ENCODE data around the gene CRIM1. TPM values are rescaled to one million over a fixed set of nuclear protein-coding genes. Genes with fewer than 3 reads are reported as not detected.

Gene CRIM1
- total RNA-seq, 1 experiment from 2014 or later = 245 TPM

DNA sequence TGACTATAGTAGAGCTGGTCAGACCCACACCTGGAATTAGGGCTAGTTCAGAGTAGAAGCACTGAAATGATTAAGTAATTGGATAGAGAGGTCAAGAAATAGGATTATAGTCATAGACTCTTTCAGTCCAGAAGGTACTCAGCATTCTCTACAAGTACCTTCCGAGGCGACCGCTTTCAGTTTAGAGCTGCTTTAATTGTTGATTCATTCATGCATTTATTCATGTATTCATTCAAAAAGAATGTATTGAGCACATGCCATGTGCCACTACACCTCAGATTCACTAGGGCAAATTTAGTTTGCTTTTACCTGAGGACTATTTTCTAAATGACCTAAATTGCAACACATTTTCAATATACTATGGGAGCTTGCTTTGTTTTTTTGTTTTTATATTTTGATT lies 48.7 kb downstream of the CRIM1 start:
- Histone ChIP-seq H3K9me3 (replicated peaks) (no peaks in the 10 kb centered on the region), H3K36me3 (peaks cover 47% of the 10 kb centered on the region), H3K4me3 (no peak overlapping the region), H3K4me1 (replicated peaks) (peaks cover 74% of the 10 kb centered on the region), H3K27ac (peak overlapping the region; percentile 84), H3K27me3 (replicated peaks) (no peaks in the 10 kb centered on the region)
- DNase-seq (ENCODE audit: low read depth in 1 of 2, low spot score in 2 of 2) = peak; percentile 56 to 62

DNA sequence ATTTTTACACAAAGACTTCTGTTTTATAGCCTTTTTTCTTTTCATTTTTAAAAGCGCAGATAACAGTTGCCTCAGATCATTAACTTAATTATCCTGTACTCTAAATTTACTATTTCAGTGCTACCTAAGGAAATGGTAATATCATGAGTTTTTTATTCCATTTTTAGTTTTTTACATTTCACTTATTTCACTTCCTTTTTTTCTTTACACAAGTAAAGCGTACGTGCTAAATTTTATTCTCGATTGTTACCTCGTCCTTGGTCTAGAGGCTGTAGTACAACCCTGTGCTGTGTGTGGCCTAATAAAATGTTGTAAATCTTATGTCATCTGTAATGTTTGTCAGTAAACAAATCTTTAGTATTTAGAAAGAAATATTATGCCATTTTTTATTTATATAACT lies 49.2 kb downstream of the CRIM1 start:
- Histone ChIP-seq H3K36me3 (peaks cover 43% of the 10 kb centered on the region), H3K9me3 (replicated peaks) (no peaks in the 10 kb centered on the region), H3K4me3 (no peak overlapping the region), H3K27me3 (replicated peaks) (no peaks in the 10 kb centered on the region), H3K27ac (peak overlapping the region; percentile 84), H3K4me1 (replicated peaks) (peaks cover 79% of the 10 kb centered on the region)
- no peak for DNase-seq (ENCODE audit: low read depth in 1 of 2, low spot score in 2 of 2)

GRCh38 chr2:36405183-36405582 lies 49.6 kb downstream of the CRIM1 start:
- Histone ChIP-seq H3K9me3 (replicated peaks) (no peaks in the 10 kb centered on the region), H3K27ac (peak overlapping the region; percentile 84; the same call in 1 of the 2 replicates), H3K27me3 (replicated peaks) (no peaks in the 10 kb centered on the region), H3K36me3 (peaks cover 38% of the 10 kb centered on the region), H3K4me3 (no peak overlapping the region), H3K4me1 (replicated peaks) (peaks cover 83% of the 10 kb centered on the region)
- no peak for DNase-seq (ENCODE audit: low read depth in 1 of 2, low spot score in 2 of 2)

- H3K4me3 ChIP-seq = no peak overlapping the region
- peaks cover 27% of the 10 kb centered on the region for H3K36me3 ChIP-seq
- no peak for DNase-seq (ENCODE audit: low read depth in 1 of 2, low spot score in 2 of 2)
- H3K27ac ChIP-seq = peak overlapping the region; percentile 16
- H3K27me3 ChIP-seq (replicated peaks) = no peaks in the 10 kb centered on the region
- H3K9me3 ChIP-seq (replicated peaks) = no peaks in the 10 kb centered on the region
- peaks cover 91% of the 10 kb centered on the region for H3K4me1 ChIP-seq (replicated peaks)
Measured at GRCh38 chr2:36406296-36406695, 50.7 kb downstream of the CRIM1 start.

DNA sequence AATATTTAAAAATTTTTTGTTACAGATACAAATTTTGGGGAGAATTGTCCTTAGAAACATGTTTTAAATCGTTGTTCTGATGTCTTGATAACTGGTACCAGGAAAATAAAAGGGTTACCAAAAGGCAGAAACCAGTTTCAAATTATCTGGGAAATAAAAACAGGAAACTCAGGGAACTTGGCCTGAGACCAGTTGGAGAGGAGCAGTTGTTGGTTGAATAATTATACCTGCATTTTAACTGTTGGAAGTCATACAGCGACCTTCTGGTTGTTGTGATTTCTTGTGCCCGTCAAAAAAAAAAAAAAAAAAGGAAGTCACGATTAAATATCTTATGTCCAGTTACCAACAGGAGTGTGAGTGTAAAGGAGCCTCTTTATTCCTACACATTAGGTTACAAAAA lies 51.8 kb downstream of the CRIM1 start:
- peaks cover 19% of the 10 kb centered on the region for H3K36me3 ChIP-seq
- H3K4me3 ChIP-seq = no peak overlapping the region
- no peaks in the 10 kb centered on the region for H3K9me3 ChIP-seq (replicated peaks)
- no peak for DNase-seq (ENCODE audit: low read depth in 1 of 2, low spot score in 2 of 2)
- peaks cover 96% of the 10 kb centered on the region for H3K4me1 ChIP-seq (replicated peaks)
- no peak overlapping the region for H3K27ac ChIP-seq
- no peaks in the 10 kb centered on the region for H3K27me3 ChIP-seq (replicated peaks)

DNA sequence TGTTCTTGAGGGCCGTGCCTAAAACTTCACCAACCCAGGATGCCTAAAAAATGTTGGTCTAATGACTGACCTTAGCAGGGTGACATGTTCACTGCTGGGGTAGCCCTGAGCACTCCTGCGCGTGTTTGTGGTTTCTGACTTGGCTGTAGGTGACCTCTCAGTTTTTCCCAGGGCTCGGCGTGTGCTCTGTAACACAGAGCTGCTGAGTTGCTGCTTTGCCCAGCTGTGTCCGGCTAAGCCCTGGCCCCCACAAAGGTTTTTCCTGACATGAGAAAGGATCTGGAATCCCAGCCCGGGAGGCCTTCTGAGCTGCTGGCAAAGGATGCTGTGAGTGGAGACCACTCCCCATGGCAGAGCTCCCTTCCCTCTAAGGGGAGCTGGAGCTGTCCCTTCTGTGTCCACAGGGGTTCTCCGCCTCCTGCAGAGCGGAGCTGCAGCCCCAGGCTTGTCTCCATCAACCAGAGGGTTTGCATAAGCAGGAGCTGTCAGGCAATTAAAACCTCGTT lies 52.7 kb downstream of the CRIM1 start:
- peaks cover 20% of the 10 kb centered on the region for H3K36me3 ChIP-seq
- no peaks in the 10 kb centered on the region for H3K27me3 ChIP-seq (replicated peaks)
- H3K9me3 ChIP-seq (replicated peaks) = no peaks in the 10 kb centered on the region
- H3K4me1 ChIP-seq (replicated peaks) = peaks cover 96% of the 10 kb centered on the region
- DNase-seq (ENCODE audit: low read depth in 1 of 2, low spot score in 2 of 2) = peak; percentile 56 to 66
- no peak overlapping the region for H3K4me3 ChIP-seq
- H3K27ac ChIP-seq = peak overlapping the region; percentile 40

GRCh38 chr2:36409335-36409734 lies 53.8 kb downstream of the CRIM1 start:
- no peak for DNase-seq (ENCODE audit: low read depth in 1 of 2, low spot score in 2 of 2)
- no peaks in the 10 kb centered on the region for H3K27me3 ChIP-seq (replicated peaks)
- H3K4me3 ChIP-seq = no peak overlapping the region
- H3K4me1 ChIP-seq (replicated peaks) = peaks cover 96% of the 10 kb centered on the region
- peaks cover 20% of the 10 kb centered on the region for H3K36me3 ChIP-seq
- no peaks in the 10 kb centered on the region for H3K9me3 ChIP-seq (replicated peaks)
- H3K27ac ChIP-seq = no peak overlapping the region

GRCh38 chr2:36409935-36410334 lies 54.4 kb downstream of the CRIM1 start:
- H3K27me3 ChIP-seq (replicated peaks) = no peaks in the 10 kb centered on the region
- no peak overlapping the region for H3K4me3 ChIP-seq
- peaks cover 92% of the 10 kb centered on the region for H3K4me1 ChIP-seq (replicated peaks)
- no peak for DNase-seq (ENCODE audit: low read depth in 1 of 2, low spot score in 2 of 2)
- no peaks in the 10 kb centered on the region for H3K9me3 ChIP-seq (replicated peaks)
- H3K27ac ChIP-seq = 0 out of 2 replicates have a peak overlapping the region, but pooled peaks have one; percentile 3
- peaks cover 25% of the 10 kb centered on the region for H3K36me3 ChIP-seq

DNA sequence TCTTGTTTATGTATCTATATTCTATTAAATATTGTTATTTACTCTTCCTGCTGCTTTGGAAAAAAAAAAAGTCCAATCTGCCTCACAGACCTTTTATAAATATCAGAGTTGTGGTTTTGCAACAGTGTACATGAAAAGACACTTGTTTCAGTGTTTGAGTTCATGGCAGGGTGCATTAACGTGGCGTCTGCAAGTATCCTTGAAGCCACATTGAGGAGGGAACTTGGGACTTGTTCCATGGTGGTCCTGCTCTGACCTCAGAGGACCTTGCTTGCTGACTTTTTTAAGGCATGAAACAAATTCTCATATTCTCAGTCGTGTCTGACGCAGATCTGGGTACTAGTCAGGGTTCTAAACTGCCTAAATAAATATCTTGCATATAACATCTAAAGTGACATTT lies 55.1 kb downstream of the CRIM1 start:
- DNase-seq (ENCODE audit: low read depth in 1 of 2, low spot score in 2 of 2) = peak; percentile 56 to 62
- Histone ChIP-seq H3K4me1 (replicated peaks) (peaks cover 85% of the 10 kb centered on the region), H3K36me3 (peaks cover 28% of the 10 kb centered on the region), H3K27ac (peak overlapping the region; percentile 64), H3K27me3 (replicated peaks) (no peaks in the 10 kb centered on the region), H3K4me3 (no peak overlapping the region), H3K9me3 (replicated peaks) (no peaks in the 10 kb centered on the region)

GRCh38 chr2:36411962-36412444 lies 56.4 kb downstream of the CRIM1 start:
- DNase-seq (ENCODE audit: low read depth in 1 of 2, low spot score in 2 of 2) = peak; percentile 53 to 82
- no peaks in the 10 kb centered on the region for H3K27me3 ChIP-seq (replicated peaks)
- no peaks in the 10 kb centered on the region for H3K9me3 ChIP-seq (replicated peaks)
- peaks cover 35% of the 10 kb centered on the region for H3K36me3 ChIP-seq
- no peak overlapping the region for H3K4me3 ChIP-seq
- peak overlapping the region; percentile 64 for H3K27ac ChIP-seq
- H3K4me1 ChIP-seq (replicated peaks) = peaks cover 72% of the 10 kb centered on the region

GRCh38 chr2:36413218-36413617 lies 57.6 kb downstream of the CRIM1 start:
- DNase-seq (ENCODE audit: low read depth in 1 of 2, low spot score in 2 of 2) = peak in 1 of 2 experiments; percentile 62
- peak overlapping the region; percentile 64 for H3K27ac ChIP-seq
- peaks cover 41% of the 10 kb centered on the region for H3K36me3 ChIP-seq
- H3K9me3 ChIP-seq (replicated peaks) = no peaks in the 10 kb centered on the region
- no peak overlapping the region for H3K4me3 ChIP-seq
- peaks cover 61% of the 10 kb centered on the region for H3K4me1 ChIP-seq (replicated peaks)
- no peaks in the 10 kb centered on the region for H3K27me3 ChIP-seq (replicated peaks)

GRCh38 chr2:36414307-36414706 lies 58.7 kb downstream of the CRIM1 start:
- H3K27ac ChIP-seq = peak overlapping the region; percentile 64; the same call in 1 of the 2 replicates

DNA sequence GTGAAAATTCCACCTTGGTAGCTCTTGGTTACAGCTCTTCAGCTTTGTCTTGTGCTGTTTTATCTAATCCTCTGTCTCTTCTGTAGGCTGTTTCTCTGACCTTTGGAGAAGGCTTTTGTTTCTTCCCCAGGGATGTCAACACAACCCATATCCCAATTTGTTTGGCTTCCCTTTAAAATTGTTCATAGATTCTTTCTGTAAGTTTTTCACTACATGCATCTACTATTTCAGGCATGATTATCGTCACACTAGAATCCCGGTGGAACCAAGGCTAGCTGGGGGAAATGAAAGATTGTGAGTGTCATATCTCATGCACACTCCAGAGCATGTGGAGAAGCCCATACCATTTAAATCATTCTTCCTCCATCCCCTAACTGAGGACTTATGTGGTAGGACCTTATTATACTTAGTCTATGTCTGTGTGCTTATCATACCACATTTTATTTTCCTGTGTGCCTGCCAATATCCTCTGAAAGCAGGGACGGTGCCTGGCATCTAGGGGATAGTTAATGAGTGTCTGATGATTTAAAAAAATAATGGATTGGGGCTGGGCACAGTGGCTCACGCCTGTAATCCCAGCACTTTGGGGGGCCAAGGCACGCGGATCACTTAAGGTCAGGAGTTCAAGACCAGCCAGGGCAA lies 59.9 kb downstream of the CRIM1 start:
- Histone ChIP-seq H3K36me3 (peaks cover 42% of the 10 kb centered on the region), H3K4me1 (replicated peaks) (peaks cover 41% of the 10 kb centered on the region), H3K4me3 (no peak overlapping the region), H3K27ac (no peak overlapping the region), H3K27me3 (replicated peaks) (no peaks in the 10 kb centered on the region), H3K9me3 (replicated peaks) (no peaks in the 10 kb centered on the region)
- no peak for DNase-seq (ENCODE audit: low read depth in 1 of 2, low spot score in 2 of 2)

More at GRCh38 chr2:36414307-36414706, 58.7 kb downstream of the CRIM1 start:
- no peak for DNase-seq (ENCODE audit: low read depth in 1 of 2, low spot score in 2 of 2)
- Histone ChIP-seq H3K27me3 (replicated peaks) (no peaks in the 10 kb centered on the region), H3K36me3 (peaks cover 41% of the 10 kb centered on the region), H3K4me3 (no peak overlapping the region), H3K9me3 (replicated peaks) (no peaks in the 10 kb centered on the region), H3K4me1 (replicated peaks) (peaks cover 52% of the 10 kb centered on the region)

GRCh38 chr2:36416370-36417165 lies 61.0 kb downstream of the CRIM1 start:
- Histone ChIP-seq H3K27me3 (replicated peaks) (no peaks in the 10 kb centered on the region), H3K36me3 (peaks cover 45% of the 10 kb centered on the region), H3K27ac (no peak overlapping the region), H3K4me1 (replicated peaks) (peaks cover 30% of the 10 kb centered on the region), H3K9me3 (replicated peaks) (no peaks in the 10 kb centered on the region), H3K4me3 (no peak overlapping the region)
- DNase-seq (ENCODE audit: low read depth in 1 of 2, low spot score in 2 of 2) = no peak
